ENCODE measurements around the gene SOWAHA.

GRCh38 chr5:132766806-132767055 lies 46.4 kb upstream of the SOWAHA start:
- TF ChIP-seq, protein P1, sequence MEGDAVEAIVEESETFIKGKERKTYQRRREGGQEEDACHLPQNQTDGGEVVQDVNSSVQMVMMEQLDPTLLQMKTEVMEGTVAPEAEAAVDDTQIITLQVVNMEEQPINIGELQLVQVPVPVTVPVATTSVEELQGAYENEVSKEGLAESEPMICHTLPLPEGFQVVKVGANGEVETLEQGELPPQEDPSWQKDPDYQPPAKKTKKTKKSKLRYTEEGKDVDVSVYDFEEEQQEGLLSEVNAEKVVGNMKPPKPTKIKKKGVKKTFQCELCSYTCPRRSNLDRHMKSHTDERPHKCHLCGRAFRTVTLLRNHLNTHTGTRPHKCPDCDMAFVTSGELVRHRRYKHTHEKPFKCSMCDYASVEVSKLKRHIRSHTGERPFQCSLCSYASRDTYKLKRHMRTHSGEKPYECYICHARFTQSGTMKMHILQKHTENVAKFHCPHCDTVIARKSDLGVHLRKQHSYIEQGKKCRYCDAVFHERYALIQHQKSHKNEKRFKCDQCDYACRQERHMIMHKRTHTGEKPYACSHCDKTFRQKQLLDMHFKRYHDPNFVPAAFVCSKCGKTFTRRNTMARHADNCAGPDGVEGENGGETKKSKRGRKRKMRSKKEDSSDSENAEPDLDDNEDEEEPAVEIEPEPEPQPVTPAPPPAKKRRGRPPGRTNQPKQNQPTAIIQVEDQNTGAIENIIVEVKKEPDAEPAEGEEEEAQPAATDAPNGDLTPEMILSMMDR (conservative IDR thresholded peaks at IDR 0.05; ENCODE audit: low read depth, low read length): no peak
- TF ChIP-seq EZH2 (IDR thresholded peaks at IDR 0.05; ENCODE audit: low read length, unreplicated experiment) (no peak), EZH2phosphoT487 (IDR thresholded peaks at IDR 0.05; ENCODE audit: borderline replicate concordance, low read length) (no peak)

All from PC-3 (cell line).